Endothelial cell (in vitro differentiated cells): Measurements from ENCODE around the gene ICE1. TPM values are rescaled to one million over a fixed set of nuclear protein-coding genes. Genes with fewer than 3 reads are reported as not detected.
A peak's percentile ranks its signal among the peaks of the same experiment; 100 is the strongest.
"Not testable (repeated sequence)": the region's sequence is repeated elsewhere in the genome, so short reads cannot be mapped to it uniquely, and the experiment has no call there.

ENCODE experiments used
- DNase-seq: peaks from one replicate; pipeline ENCODE4 v3.0.0; 2021; ENCODE audit warnings: low spot score
- H3K27ac Mint-ChIP-seq: one replicate; pipeline ENCODE4 v1.8.0; 2021; ENCODE audit warnings: mixed read lengths, inconsistent platforms; ENCODE audit not compliant: unreplicated experiment
- H3K27me3 Mint-ChIP-seq: one replicate; pipeline ENCODE4 v1.8.0; 2021; ENCODE audit warnings: mild to moderate bottlenecking, moderate library complexity, mixed read lengths, inconsistent platforms; ENCODE audit not compliant: unreplicated experiment
- H3K36me3 Mint-ChIP-seq: one replicate; pipeline ENCODE4 v1.8.0; 2021; ENCODE audit warnings: mild to moderate bottlenecking, low read depth, mixed read lengths, inconsistent platforms; ENCODE audit not compliant: unreplicated experiment
- H3K4me1 Mint-ChIP-seq: one replicate; pipeline ENCODE4 v1.8.0; 2021; ENCODE audit warnings: mild to moderate bottlenecking, mixed read lengths, inconsistent platforms; ENCODE audit not compliant: unreplicated experiment
- H3K4me3 Mint-ChIP-seq: one replicate; pipeline ENCODE4 v1.8.0; 2021; ENCODE audit warnings: mild to moderate bottlenecking, mixed read lengths, inconsistent platforms; ENCODE audit not compliant: unreplicated experiment
- H3K9me3 Mint-ChIP-seq: one replicate; pipeline ENCODE4 v1.8.0; 2021; ENCODE audit warnings: mixed read lengths, inconsistent platforms; ENCODE audit not compliant: unreplicated experiment
- CTCF ChIP-seq: fragments of 200-600 bp; sonication (generic); IDR thresholded peaks from one replicate; pipeline ENCODE4 v1.5.0; 2021; ENCODE audit warnings: antibody characterized with exemption; ENCODE audit not compliant: unreplicated experiment
- total RNA-seq: library from RNA; stranded (reverse); fragmentation: NEBNext Ultra II Directional; extraction: Animal tissue kit (Norgen Biotek cat#: 25700); gene quantifications from one replicate; pipeline ENCODE4 v1.2.1, GENCODE V29; 2021; ENCODE audit not compliant: unreplicated experiment

Gene ICE1
- total RNA-seq, 1 donor from 2014 or later: 34.9 TPM

- H3K4me3 Mint-ChIP-seq, H3K4me1 Mint-ChIP-seq, H3K9me3 Mint-ChIP-seq, H3K27me3 Mint-ChIP-seq, H3K27ac Mint-ChIP-seq, H3K36me3 Mint-ChIP-seq: not testable (repeated sequence)
- TF ChIP-seq CTCF: peak; percentile 55
- DNase-seq: peak; percentile 81
These were observed 28.0 kb upstream of the ICE1 start for GRCh38 chr5:5394384-5394986.

- not testable (repeated sequence) for H3K36me3 Mint-ChIP-seq, DNase-seq, H3K27me3 Mint-ChIP-seq, H3K9me3 Mint-ChIP-seq, H3K4me3 Mint-ChIP-seq, H3K27ac Mint-ChIP-seq, H3K4me1 Mint-ChIP-seq
These were observed 27.4 kb upstream of the ICE1 start for GRCh38 chr5:5395093-5395492.

- no peaks in the 10 kb centered on the region for H3K4me1 Mint-ChIP-seq
- no peak for DNase-seq
- no peak overlapping the region for H3K4me3 Mint-ChIP-seq
- no peak overlapping the region for H3K27ac Mint-ChIP-seq
- H3K9me3 Mint-ChIP-seq: no peaks in the 10 kb centered on the region
- H3K27me3 Mint-ChIP-seq: no peaks in the 10 kb centered on the region
- no peak for TF ChIP-seq CTCF
- no peaks in the 10 kb centered on the region for H3K36me3 Mint-ChIP-seq
These were observed 24.4 kb upstream of the ICE1 start for GRCh38 chr5:5398071-5398470.

- H3K36me3 Mint-ChIP-seq: no peaks in the 10 kb centered on the region
- H3K27me3 Mint-ChIP-seq: no peaks in the 10 kb centered on the region
- no peak for DNase-seq
- TF ChIP-seq CTCF: no peak
- no peak overlapping the region for H3K27ac Mint-ChIP-seq
- no peaks in the 10 kb centered on the region for H3K4me1 Mint-ChIP-seq
- no peaks in the 10 kb centered on the region for H3K9me3 Mint-ChIP-seq
- no peak overlapping the region for H3K4me3 Mint-ChIP-seq
These were observed 21.4 kb upstream of the ICE1 start for GRCh38 chr5:5401095-5401494.

- H3K27me3 Mint-ChIP-seq: no peaks in the 10 kb centered on the region
- H3K36me3 Mint-ChIP-seq: no peaks in the 10 kb centered on the region
- H3K4me3 Mint-ChIP-seq: no peak overlapping the region
- DNase-seq: no peak
- TF ChIP-seq CTCF: no peak
- H3K27ac Mint-ChIP-seq: no peak overlapping the region
- H3K4me1 Mint-ChIP-seq: no peaks in the 10 kb centered on the region
- H3K9me3 Mint-ChIP-seq: no peaks in the 10 kb centered on the region
These were observed 18.7 kb upstream of the ICE1 start for GRCh38 chr5:5403741-5404140.
